GM18909 (cell line): ENCODE measurements around the gene ZNF79.
"Not testable (repeated sequence)": the region's sequence is repeated elsewhere in the genome, so short reads cannot be mapped to it uniquely, and the experiment has no call there.

ENCODE experiments used
- ATAC-seq: cut with Tn5 transposase; IDR thresholded peaks from one replicate; pipeline ENCODE4 v1.9.1; 2021; ENCODE audit warnings: mild to moderate bottlenecking; ENCODE audit not compliant: unreplicated experiment, poor library complexity

ZNF79 gene

GRCh38 chr9:127451608-127451857, 27.4 kb downstream of the ZNF79 start:
- no peak for ATAC-seq

GRCh38 chr9:127451858-127452656, 27.9 kb downstream of the ZNF79 start:
- peak; percentile 5 for ATAC-seq

GRCh38 chr9:127452691-127453090, 28.5 kb downstream of the ZNF79 start:
- no peak for ATAC-seq

- ATAC-seq, result no peak
Measured at GRCh38 chr9:127455324-127455992, 31.3 kb downstream of the ZNF79 start.

GRCh38 chr9:127457191-127457878, 33.2 kb downstream of the ZNF79 start:
- no peak for ATAC-seq

GRCh38 chr9:127458921-127459320, 34.7 kb downstream of the ZNF79 start:
- no peak for ATAC-seq

GRCh38 chr9:127463382-127463781, 39.2 kb downstream of the ZNF79 start:
- ATAC-seq, result no peak

GRCh38 chr9:127463911-127464310, 39.7 kb downstream of the ZNF79 start:
- no peak for ATAC-seq

GRCh38 chr9:127466407-127466917, 42.3 kb downstream of the ZNF79 start:
- not testable (repeated sequence) for ATAC-seq

GRCh38 chr9:127467621-127468020, 43.4 kb downstream of the ZNF79 start:
- no peak for ATAC-seq

GRCh38 chr9:127470662-127471061, 46.5 kb downstream of the ZNF79 start:
- ATAC-seq, result no peak

- no peak for ATAC-seq
Measured at GRCh38 chr9:127473501-127473900, 49.3 kb downstream of the ZNF79 start.

GRCh38 chr9:127473932-127474331, 49.8 kb downstream of the ZNF79 start:
- no peak for ATAC-seq

GRCh38 chr9:127474592-127474991, 50.4 kb downstream of the ZNF79 start:
- no peak for ATAC-seq

GRCh38 chr9:127479507-127480081, 55.4 kb downstream of the ZNF79 start:
- ATAC-seq, result no peak

- ATAC-seq, result no peak
Measured at GRCh38 chr9:127482662-127483061, 58.5 kb downstream of the ZNF79 start.

- ATAC-seq, result no peak
Measured at GRCh38 chr9:127485995-127486394, 61.8 kb downstream of the ZNF79 start.

- ATAC-seq, result no peak
Measured at GRCh38 chr9:127488946-127489345, 64.8 kb downstream of the ZNF79 start.

GRCh38 chr9:127489471-127490115, 65.4 kb downstream of the ZNF79 start:
- ATAC-seq, result no peak

GRCh38 chr9:127490535-127491230, 66.5 kb downstream of the ZNF79 start:
- ATAC-seq, result no peak
